GM23248 (cell line): ENCODE measurements around the gene TRIM25. TPM values are rescaled to one million over a fixed set of nuclear protein-coding genes. Genes with fewer than 3 reads are reported as not detected.

Experiments
- DNase-seq: peaks from one replicate; pipeline ENCODE4 v3.0.0-alpha.2; 2015
- H2AFZ ChIP-seq: fragments of 200-600 bp; sonication (generic); 2 replicates; pipeline ENCODE4 v1.6.1; 2016; ENCODE audit warnings: antibody characterized with exemption
- H3F3A ChIP-seq: fragments of 200-600 bp; sonication (generic); 2 replicates; pipeline ENCODE4 v1.6.1; 2016; ENCODE audit warnings: mild to moderate bottlenecking, antibody characterized with exemption, mixed run types; ENCODE audit not compliant: insufficient read depth
- H3K27ac ChIP-seq: fragments of 200-600 bp; sonication (generic); 2 replicates; pipeline ENCODE4 v1.5.1; 2016; ENCODE audit warnings: mild to moderate bottlenecking
- H3K27me3 ChIP-seq: fragments of 200-600 bp; sonication (generic); replicated peaks from 2 replicates; pipeline ENCODE4 v1.6.1; 2016; ENCODE audit warnings: mild to moderate bottlenecking; ENCODE audit not compliant: insufficient read depth
- H3K36me3 ChIP-seq: fragments of 200-600 bp; sonication (generic); 2 replicates; pipeline ENCODE4 v1.6.1; 2016; ENCODE audit warnings: low read depth, mild to moderate bottlenecking
- H3K4me1 ChIP-seq: fragments of 200-600 bp; sonication (generic); 2 replicates; pipeline ENCODE4 v1.6.1; 2016; ENCODE audit warnings: mild to moderate bottlenecking; ENCODE audit not compliant: insufficient read depth
- H3K4me2 ChIP-seq: fragments of 200-600 bp; sonication (generic); one replicate; pipeline ENCODE4 v1.6.1; 2016; ENCODE audit warnings: mild to moderate bottlenecking; ENCODE audit not compliant: unreplicated experiment
- H3K4me3 ChIP-seq: fragments of 200-600 bp; sonication (generic); 2 replicates; pipeline ENCODE4 v1.5.1; 2016; ENCODE audit warnings: mild to moderate bottlenecking
- H3K79me2 ChIP-seq: fragments of 200-600 bp; sonication (generic); 2 replicates; pipeline ENCODE4 v1.6.1; 2016; ENCODE audit warnings: mild to moderate bottlenecking; ENCODE audit not compliant: insufficient read depth
- H3K9ac ChIP-seq: fragments of 200-600 bp; sonication (generic); 2 replicates; pipeline ENCODE4 v1.6.1; 2016; ENCODE audit warnings: mild to moderate bottlenecking
- H3K9me2 ChIP-seq: fragments of 200-600 bp; sonication (generic); 2 replicates; pipeline ENCODE4 v1.6.1; 2016; ENCODE audit warnings: mixed run types, mild to moderate bottlenecking, moderate library complexity; ENCODE audit not compliant: insufficient read depth
- H3K9me3 ChIP-seq: fragments of 200-600 bp; sonication (generic); one replicate; pipeline ENCODE4 v1.6.1; 2017; ENCODE audit warnings: low read depth
- H4K20me1 ChIP-seq: fragments of 200-600 bp; sonication (generic); 2 replicates; pipeline ENCODE4 v1.6.0; 2016; ENCODE audit not compliant: insufficient read depth
- EZH2 ChIP-seq: fragments of 200-600 bp; sonication (generic); IDR thresholded peaks from 2 replicates; pipeline ENCODE4 v1.6.1; 2018; ENCODE audit warnings: antibody characterized with exemption, mild to moderate bottlenecking; ENCODE audit not compliant: insufficient read depth, poor library complexity, severe bottlenecking
- EZH2phosphoT487 ChIP-seq: fragments of 200-600 bp; sonication (generic); IDR thresholded peaks from 2 replicates; pipeline ENCODE4 v1.6.1; 2018; ENCODE audit warnings: antibody characterized with exemption, moderate library complexity, mild to moderate bottlenecking, low read depth; ENCODE audit not compliant: insufficient read depth
- whole genome bisulfite sequencing, 2 experiments: methylation state at CpG; one replicate each; pipeline ENCODE4 v1.1.6; 2015 to 2017; ENCODE audit warnings: low lambda C conversion rate in 2 of 2, low coverage in 1 of 2; ENCODE audit errors: missing lambda C conversion rate in 2 of 2; 5-methylcytosine and 5-hydroxymethylcytosine counted together
- in situ Hi-C: fragments of 300-500 bp; cut with MboI; formaldehyde crosslinking; loops from 2 replicates; pipeline ENCODE4 v1.15.0; 2020
- polyA plus RNA-seq: library from polyadenylated mRNA; unstranded; fragments of >200 nt; fragmentation: Nextera tagmentation; extraction: Ambion mirVana; gene quantifications from 2 replicates; pipeline ENCODE4 v1.2.1, GENCODE V29; 2016
- total RNA-seq: library from RNA; depleted of rRNA; stranded (reverse); fragments of >200 nt; shearing (Covaris generic); gene quantifications from 2 replicates; pipeline ENCODE4 v1.2.3, GENCODE V29; 2014

Gene TRIM25
- total and polyA plus RNA-seq, 2 experiments from 2014 or later = 22.2 to 27.3 TPM

GRCh38 chr17:56935461-56935860 lies 21.6 kb upstream of the TRIM25 start:
- in situ Hi-C loops = no loop called here
- 97 to 98% methylated on average over 3 of the region's 3 CpGs for WGBS, 2 experiments

GRCh38 chr17:56934280-56934679 lies 20.4 kb upstream of the TRIM25 start:
- Histone ChIP-seq H4K20me1 (no peaks in the 10 kb centered on the region), H3K9me2 (no peaks in the 10 kb centered on the region), H3K9ac (no peak overlapping the region), H3K36me3 (peaks cover 15% of the 10 kb centered on the region; the same call in 1 of the 2 replicates), H3F3A (no peaks in the 10 kb centered on the region), H3K9me3 (no peaks in the 10 kb centered on the region), H3K4me2 (no peak overlapping the region), H3K79me2 (no peaks in the 10 kb centered on the region), H3K4me1 (peaks cover 6% of the 10 kb centered on the region), H3K27ac (no peak overlapping the region), H3K4me3 (no peak overlapping the region), H2AFZ (no peak overlapping the region), H3K27me3 (no peaks in the 10 kb centered on the region)
- DNase-seq = no peak
- TF ChIP-seq EZH2 (no peak), EZH2phosphoT487 (no peak)
- 96 to 98% methylated on average over 4 of the region's 4 CpGs for WGBS, 2 experiments
- in situ Hi-C loops = no loop called here

More at GRCh38 chr17:56935461-56935860, 21.6 kb upstream of the TRIM25 start:
- H3K9ac ChIP-seq = no peak overlapping the region
- H2AFZ ChIP-seq = no peak overlapping the region
- no peak overlapping the region for H3K4me3 ChIP-seq
- H3F3A ChIP-seq = no peaks in the 10 kb centered on the region
- H3K36me3 ChIP-seq = peaks cover 16% of the 10 kb centered on the region; the same call in 1 of the 2 replicates
- no peak for DNase-seq
- no peak for TF ChIP-seq EZH2
- no peak for TF ChIP-seq EZH2phosphoT487
- H3K27me3 ChIP-seq = no peaks in the 10 kb centered on the region
- H3K27ac ChIP-seq = no peak overlapping the region
- H3K9me3 ChIP-seq = no peaks in the 10 kb centered on the region
- H3K79me2 ChIP-seq = no peaks in the 10 kb centered on the region
- H3K4me1 ChIP-seq = peaks cover 6% of the 10 kb centered on the region
- no peaks in the 10 kb centered on the region for H3K9me2 ChIP-seq
- H4K20me1 ChIP-seq = no peaks in the 10 kb centered on the region
- H3K4me2 ChIP-seq = no peak overlapping the region

GRCh38 chr17:56933868-56934267 lies 20.0 kb upstream of the TRIM25 start:
- DNase-seq = no peak
- Histone ChIP-seq H3K4me3 (no peak overlapping the region), H3F3A (no peaks in the 10 kb centered on the region), H3K4me2 (no peak overlapping the region), H3K36me3 (peaks cover 11% of the 10 kb centered on the region; the same call in 1 of the 2 replicates), H4K20me1 (no peaks in the 10 kb centered on the region), H2AFZ (no peak overlapping the region), H3K4me1 (peaks cover 6% of the 10 kb centered on the region), H3K27me3 (no peaks in the 10 kb centered on the region), H3K9me2 (no peaks in the 10 kb centered on the region), H3K27ac (no peak overlapping the region), H3K79me2 (no peaks in the 10 kb centered on the region), H3K9me3 (no peaks in the 10 kb centered on the region), H3K9ac (no peak overlapping the region)
- in situ Hi-C loops = no loop called here
- TF ChIP-seq EZH2 (no peak), EZH2phosphoT487 (no peak)
- WGBS, 2 experiments = 100% methylated on average over 1 of the region's 1 CpG

GRCh38 chr17:56933151-56933745 lies 19.4 kb upstream of the TRIM25 start:
- no peak for DNase-seq
- Histone ChIP-seq H3K4me3 (no peak overlapping the region), H3F3A (no peaks in the 10 kb centered on the region), H3K4me2 (no peak overlapping the region), H2AFZ (no peak overlapping the region), H3K27me3 (no peaks in the 10 kb centered on the region), H3K27ac (no peak overlapping the region), H3K79me2 (no peaks in the 10 kb centered on the region), H3K9ac (no peak overlapping the region), H3K36me3 (0 out of 2 replicates have a peak, but pooled peaks cover 5% of the 10 kb centered on the region), H3K9me2 (no peaks in the 10 kb centered on the region), H3K4me1 (peaks cover 6% of the 10 kb centered on the region), H3K9me3 (no peaks in the 10 kb centered on the region), H4K20me1 (no peaks in the 10 kb centered on the region)
- TF ChIP-seq EZH2 = no peak
- TF ChIP-seq EZH2phosphoT487 = no peak
- WGBS, 2 experiments = 93 to 95% methylated on average over 8 of the region's 8 CpGs
- in situ Hi-C loops = no loop called here
